Cardiac fibroblast (primary cell): ENCODE data around the gene DXO.
"Not testable (repeated sequence)": the region's sequence is repeated elsewhere in the genome, so short reads cannot be mapped to it uniquely, and the experiment has no call there.

ENCODE experiments used
- DNase-seq, 2 donors: peaks; one replicate each; pipeline versions ENCODE4 v3.0.0 to v3.0.0-alpha.2; 2010; ENCODE audit warnings: low read depth in 2 of 2
- H3K4me3 ChIP-seq, 2 donors: replicated peaks in 1 of 2; 1 replicate in 1 of 2; 2 replicates in 1 of 2; pipeline ENCODE4 v1.5.1; 2011; ENCODE audit warnings: low read depth in 2 of 2, low read length in 2 of 2, mild to moderate bottlenecking in 2 of 2, moderate library complexity in 1 of 2
- TF ChIP-seq, protein P1 (sequence below): IDR thresholded peaks from one replicate; pipeline ENCODE4 v1.5.1; 2011; ENCODE audit warnings: low read depth, mild to moderate bottlenecking, low read length, inconsistent platforms

DXO gene

DNA sequence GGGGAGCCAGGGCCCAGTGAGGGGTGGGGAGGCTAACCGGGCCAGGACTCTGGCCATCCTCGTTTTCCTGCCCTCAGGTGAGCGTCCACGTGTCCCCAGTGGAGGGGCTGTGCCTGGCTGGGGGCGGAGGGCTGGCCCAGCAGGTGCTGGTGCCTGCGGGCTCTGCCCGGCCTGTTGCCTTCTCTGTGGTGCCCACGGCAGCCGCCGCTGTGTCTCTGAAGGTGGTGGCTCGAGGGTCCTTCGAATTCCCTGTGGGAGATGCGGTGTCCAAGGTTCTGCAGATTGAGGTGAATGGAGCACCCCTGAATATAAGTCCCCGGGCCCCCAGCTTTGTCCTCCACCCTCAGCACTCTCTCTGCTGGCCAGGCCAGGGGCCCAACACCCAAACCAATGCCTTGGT lies 22.5 kb upstream of the DXO start:
- H3K4me3 ChIP-seq, DNase-seq: not testable (repeated sequence)

GRCh38 chr6:31989363-31989762 lies 17.4 kb upstream of the DXO start:
- H3K4me3 ChIP-seq, DNase-seq: not testable (repeated sequence)

- not testable (repeated sequence) for DNase-seq, H3K4me3 ChIP-seq
Measured at GRCh38 chr6:31981744-31982143, 9.8 kb upstream of the DXO start, which contains the start of gene C4A. Gene C4A, plus strand, starts transcription at chr6:31982057. Its CDS starts 51 bp downstream, at chr6:31982108.

DNA sequence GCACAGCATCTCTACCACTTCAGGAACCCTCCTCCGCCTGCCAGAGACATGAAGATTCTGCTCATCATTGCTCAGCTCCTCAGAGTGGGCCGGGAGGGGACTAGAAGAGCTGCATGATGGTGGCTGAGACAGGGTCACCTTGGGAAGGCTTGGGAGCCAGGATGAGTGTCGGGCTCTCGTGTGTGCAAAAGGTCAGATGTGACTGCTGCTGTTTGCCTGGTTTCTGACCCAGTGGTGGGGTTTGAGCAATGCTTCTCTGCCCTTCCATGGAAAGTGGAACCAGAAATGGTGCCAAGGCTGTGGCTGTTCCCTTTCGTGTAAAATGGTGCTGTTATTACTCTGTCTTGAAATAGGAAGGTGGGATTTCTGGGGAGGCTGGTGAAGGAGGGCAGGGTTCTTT lies 9.1 kb upstream of the DXO start:
- not testable (repeated sequence) for DNase-seq, H3K4me3 ChIP-seq

GRCh38 chr6:31980195-31980876 lies 8.4 kb upstream of the DXO start:
- not testable (repeated sequence) for DNase-seq, H3K4me3 ChIP-seq

GRCh38 chr6:31979238-31979898 lies 7.4 kb upstream of the DXO start:
- H3K4me3 ChIP-seq, result no peak overlapping the region
- TF ChIP-seq, protein P1, sequence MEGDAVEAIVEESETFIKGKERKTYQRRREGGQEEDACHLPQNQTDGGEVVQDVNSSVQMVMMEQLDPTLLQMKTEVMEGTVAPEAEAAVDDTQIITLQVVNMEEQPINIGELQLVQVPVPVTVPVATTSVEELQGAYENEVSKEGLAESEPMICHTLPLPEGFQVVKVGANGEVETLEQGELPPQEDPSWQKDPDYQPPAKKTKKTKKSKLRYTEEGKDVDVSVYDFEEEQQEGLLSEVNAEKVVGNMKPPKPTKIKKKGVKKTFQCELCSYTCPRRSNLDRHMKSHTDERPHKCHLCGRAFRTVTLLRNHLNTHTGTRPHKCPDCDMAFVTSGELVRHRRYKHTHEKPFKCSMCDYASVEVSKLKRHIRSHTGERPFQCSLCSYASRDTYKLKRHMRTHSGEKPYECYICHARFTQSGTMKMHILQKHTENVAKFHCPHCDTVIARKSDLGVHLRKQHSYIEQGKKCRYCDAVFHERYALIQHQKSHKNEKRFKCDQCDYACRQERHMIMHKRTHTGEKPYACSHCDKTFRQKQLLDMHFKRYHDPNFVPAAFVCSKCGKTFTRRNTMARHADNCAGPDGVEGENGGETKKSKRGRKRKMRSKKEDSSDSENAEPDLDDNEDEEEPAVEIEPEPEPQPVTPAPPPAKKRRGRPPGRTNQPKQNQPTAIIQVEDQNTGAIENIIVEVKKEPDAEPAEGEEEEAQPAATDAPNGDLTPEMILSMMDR, result no peak

GRCh38 chr6:31978831-31979230 lies 6.9 kb upstream of the DXO start:
- TF ChIP-seq, protein P1, result no peak
- H3K4me3 ChIP-seq, result no peak overlapping the region
- no peak for DNase-seq

More at GRCh38 chr6:31979238-31979898, 7.4 kb upstream of the DXO start:
- DNase-seq, result no peak

- no peak overlapping the region for H3K4me3 ChIP-seq
- DNase-seq, result no peak
- TF ChIP-seq, protein P1, result no peak
Measured at GRCh38 chr6:31977816-31978431, 6.0 kb upstream of the DXO start.

DNA sequence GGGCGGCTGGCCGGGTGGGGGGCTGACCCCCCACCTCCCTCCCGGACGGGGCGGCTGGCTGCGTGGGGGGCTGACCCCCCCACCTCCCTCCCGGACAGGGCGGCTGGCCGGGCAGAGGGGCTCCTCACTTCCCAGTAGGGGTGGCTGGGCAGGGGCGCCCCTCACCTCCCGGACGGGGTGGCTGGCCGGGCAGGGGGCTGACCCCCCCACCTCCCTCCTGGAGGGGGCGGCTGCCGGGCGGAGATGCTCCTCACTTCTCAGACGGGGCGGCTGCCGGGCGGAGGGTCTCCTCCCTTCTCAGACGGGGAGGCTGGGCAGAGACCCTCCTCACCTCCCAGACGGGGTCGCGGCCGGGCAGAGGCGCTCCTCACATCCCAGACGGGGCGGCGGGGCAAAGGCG lies 4.1 kb upstream of the DXO start:
- H3K4me3 ChIP-seq, DNase-seq: not testable (repeated sequence)
